ENCODE results near the gene DNPH1.

- no peak for TF ChIP-seq GATA3 (IDR thresholded peaks at IDR 0.05; ENCODE audit: low read depth, low read length)
- TF ChIP-seq GATA2 (IDR thresholded peaks at IDR 0.05; ENCODE audit: low read depth, low read length), result no peak
Observed at GRCh38 chr6:43178951-43179830, 50.1 kb downstream of the DNPH1 start.
